ENCODE data around the gene SOCS1. TPM values are rescaled to one million over a fixed set of nuclear protein-coding genes. Genes with fewer than 3 reads are reported as not detected.

SOCS1 gene
- total and polyA plus RNA-seq, 2 of the 4 experiments (the other 2 are of a cell fraction), result 2.0 to 22.0 TPM

- TF ChIP-seq, protein P1, sequence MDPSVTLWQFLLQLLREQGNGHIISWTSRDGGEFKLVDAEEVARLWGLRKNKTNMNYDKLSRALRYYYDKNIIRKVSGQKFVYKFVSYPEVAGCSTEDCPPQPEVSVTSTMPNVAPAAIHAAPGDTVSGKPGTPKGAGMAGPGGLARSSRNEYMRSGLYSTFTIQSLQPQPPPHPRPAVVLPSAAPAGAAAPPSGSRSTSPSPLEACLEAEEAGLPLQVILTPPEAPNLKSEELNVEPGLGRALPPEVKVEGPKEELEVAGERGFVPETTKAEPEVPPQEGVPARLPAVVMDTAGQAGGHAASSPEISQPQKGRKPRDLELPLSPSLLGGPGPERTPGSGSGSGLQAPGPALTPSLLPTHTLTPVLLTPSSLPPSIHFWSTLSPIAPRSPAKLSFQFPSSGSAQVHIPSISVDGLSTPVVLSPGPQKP (IDR thresholded peaks at IDR 0.05; ENCODE audit: borderline replicate concordance, low read depth, low read length), result no peak
- TF ChIP-seq BHLHE40 (IDR thresholded peaks at IDR 0.05; ENCODE audit: low read depth, low read length) (no peak), USF2 (IDR thresholded peaks at IDR 0.05; ENCODE audit: low read depth, low read length) (no peak), RFX5 (IDR thresholded peaks at IDR 0.05; ENCODE audit: low read depth, low read length) (no peak), CEBPB (IDR thresholded peaks at IDR 0.05; ENCODE audit: low read depth, low read length) (no peak), POLR2A (IDR thresholded peaks at IDR 0.05; ENCODE audit: low read depth, low read length) (peak; percentile 99), FOS (IDR thresholded peaks at IDR 0.05; ENCODE audit: low read depth, low read length) (no peak)
Observed at GRCh38 chr16:11255737-11256660, at the start of gene SOCS1 (continued).

Measured in IMR-90 (cell line).